H9 (cell line): ENCODE measurements around the gene MCRIP1. TPM values are rescaled to one million over a fixed set of nuclear protein-coding genes. Genes with fewer than 3 reads are reported as not detected.

Experiments
- DNase-seq: peaks from one replicate; pipeline ENCODE4 v3.0.0-alpha.2; 2017
- H2AFZ ChIP-seq: one replicate; pipeline ENCODE4 v1.6.1; 2013; ENCODE audit warnings: mild to moderate bottlenecking, low read length, control low read depth, moderate library complexity
- H2AK5ac ChIP-seq: 2 replicates; pipeline ENCODE4 v1.6.1; 2013; ENCODE audit warnings: low read length, control low read depth, mixed read lengths; ENCODE audit not compliant: insufficient read length
- H2BK120ac ChIP-seq: one replicate; pipeline ENCODE4 v1.6.1; 2013; ENCODE audit warnings: low read depth, mild to moderate bottlenecking, low read length, control low read depth, inconsistent platforms; ENCODE audit not compliant: poor library complexity, severe bottlenecking
- H2BK12ac ChIP-seq: 2 replicates; pipeline ENCODE4 v1.6.1; 2013; ENCODE audit warnings: low read length, control low read depth, mixed read lengths, low read depth; ENCODE audit not compliant: insufficient read length
- H2BK15ac ChIP-seq: 2 replicates; pipeline ENCODE4 v1.6.1; 2013; ENCODE audit warnings: low read depth, low read length, control low read depth
- H2BK20ac ChIP-seq: one replicate; pipeline ENCODE4 v1.6.1; 2013; ENCODE audit warnings: low read depth, mild to moderate bottlenecking, low read length, control low read depth, inconsistent platforms; ENCODE audit not compliant: poor library complexity, severe bottlenecking
- H2BK5ac ChIP-seq: 2 replicates; pipeline ENCODE4 v1.6.1; 2013; ENCODE audit warnings: low read length, control low read depth, mixed read lengths; ENCODE audit not compliant: insufficient read length
- H3K14ac ChIP-seq: 2 replicates; pipeline ENCODE4 v1.6.1; 2013; ENCODE audit warnings: low read length, control low read depth; ENCODE audit not compliant: insufficient read depth
- H3K18ac ChIP-seq: 2 replicates; pipeline ENCODE4 v1.6.1; 2013; ENCODE audit warnings: low read depth, mild to moderate bottlenecking, mixed read lengths, low read length, control low read depth; ENCODE audit not compliant: insufficient read length
- H3K23ac ChIP-seq: 2 replicates; pipeline ENCODE4 v1.6.1; 2013; ENCODE audit warnings: low read length, control low read depth, mixed read lengths, low read depth; ENCODE audit not compliant: insufficient read length
- H3K23me2 ChIP-seq: 2 replicates; pipeline ENCODE4 v1.6.1; 2013; ENCODE audit warnings: low read depth, mild to moderate bottlenecking, mixed read lengths, low read length, control low read depth; ENCODE audit not compliant: insufficient read length, poor library complexity, severe bottlenecking
- H3K27ac ChIP-seq: 2 replicates; pipeline ENCODE4 v1.5.1; 2013; ENCODE audit warnings: low read length, control low read depth, mixed read lengths, low read depth; ENCODE audit not compliant: insufficient read length
- H3K27me3 ChIP-seq: 2 replicates; pipeline ENCODE4 v1.6.1; 2013; ENCODE audit warnings: low read length, control low read depth, inconsistent platforms; ENCODE audit not compliant: insufficient read depth
- H3K4ac ChIP-seq: 2 replicates; pipeline ENCODE4 v1.6.1; 2013; ENCODE audit warnings: low read depth, mild to moderate bottlenecking, control low read depth, inconsistent platforms, low read length, moderate library complexity
- H3K4me1 ChIP-seq: 2 replicates; pipeline ENCODE4 v1.6.1; 2013; ENCODE audit warnings: low read length, control low read depth, inconsistent platforms; ENCODE audit not compliant: insufficient read depth
- H3K4me2 ChIP-seq: 2 replicates; pipeline ENCODE4 v1.6.1; 2013; ENCODE audit warnings: low read length, control low read depth, mixed read lengths; ENCODE audit not compliant: insufficient read length, insufficient read depth
- H3K56ac ChIP-seq: 2 replicates; pipeline ENCODE4 v1.6.1; 2013; ENCODE audit warnings: low read depth, mild to moderate bottlenecking, mixed read lengths, low read length, control low read depth; ENCODE audit not compliant: insufficient read length
- H3K79me1 ChIP-seq: 2 replicates; pipeline ENCODE4 v1.6.1; 2013; ENCODE audit warnings: low read depth, mild to moderate bottlenecking, moderate library complexity, low read length, control low read depth, inconsistent platforms; ENCODE audit not compliant: insufficient read depth, poor library complexity, severe bottlenecking
- H3K79me2 ChIP-seq: 2 replicates; pipeline ENCODE4 v1.6.1; 2013; ENCODE audit warnings: low read length, control low read depth, inconsistent platforms; ENCODE audit not compliant: insufficient read depth
- H3K9ac ChIP-seq: 2 replicates; pipeline ENCODE4 v1.6.1; 2013; ENCODE audit warnings: low read length, control low read depth, mixed read lengths; ENCODE audit not compliant: insufficient read length; ENCODE audit errors: extremely low read depth
- H3K9me3 ChIP-seq: one replicate; pipeline ENCODE4 v1.6.1; 2013; ENCODE audit warnings: low read depth, low read length, inconsistent platforms; ENCODE audit not compliant: control insufficient read depth
- H3T11ph ChIP-seq: one replicate; pipeline ENCODE4 v1.6.1; 2013; ENCODE audit warnings: mild to moderate bottlenecking, low read length, control low read depth, inconsistent platforms
- H4K20me1 ChIP-seq: one replicate; pipeline ENCODE4 v1.6.1; 2013; ENCODE audit not compliant: control insufficient read depth, insufficient read length, insufficient read depth
- H4K5ac ChIP-seq: 2 replicates; pipeline ENCODE4 v1.6.1; 2013; ENCODE audit warnings: low read depth, mild to moderate bottlenecking, mixed read lengths, low read length, control low read depth; ENCODE audit not compliant: insufficient read length
- H4K8ac ChIP-seq: replicated peaks from 2 replicates; pipeline ENCODE4 v1.6.1; 2013; ENCODE audit warnings: low read length, control low read depth, mixed read lengths, low read depth; ENCODE audit not compliant: insufficient read length
- H4K91ac ChIP-seq: 2 replicates; pipeline ENCODE4 v1.6.1; 2013; ENCODE audit warnings: low read depth, mild to moderate bottlenecking, moderate library complexity, mixed read lengths, low read length, control low read depth; ENCODE audit not compliant: insufficient read length
- H3K27ac Mint-ChIP-seq, 3 experiments: 2 replicates in 2 of 3; 3 replicates in 1 of 3; pipeline ENCODE4 v1.8.0; 2020 to 2021; ENCODE audit warnings: mixed read lengths in 3 of 3, mild to moderate bottlenecking in 1 of 3, moderate library complexity in 1 of 3
- H3K27me3 Mint-ChIP-seq: 2 replicates; pipeline ENCODE4 v1.8.0; 2021; ENCODE audit warnings: low read depth, mild to moderate bottlenecking, moderate library complexity, mixed read lengths
- H3K36me3 Mint-ChIP-seq, 3 experiments: 2 replicates in 2 of 3; 3 replicates in 1 of 3; pipeline ENCODE4 v1.8.0; 2020 to 2021; ENCODE audit warnings: low read depth in 3 of 3, mixed read lengths in 3 of 3; ENCODE audit not compliant: insufficient read depth in 1 of 3
- H3K4me1 Mint-ChIP-seq, 2 experiments: 2 replicates each; pipeline ENCODE4 v1.8.0; 2020; ENCODE audit warnings: mixed read lengths in 2 of 2
- H3K4me3 Mint-ChIP-seq, 2 experiments: 2 replicates in 1 of 2; 3 replicates in 1 of 2; pipeline ENCODE4 v1.8.0; 2020 to 2021; ENCODE audit warnings: mild to moderate bottlenecking in 2 of 2, mixed read lengths in 2 of 2, moderate library complexity in 1 of 2
- H3K9me3 Mint-ChIP-seq, 2 experiments: 2 replicates in 1 of 2; 3 replicates in 1 of 2; pipeline ENCODE4 v1.8.0; 2020; ENCODE audit warnings: mild to moderate bottlenecking in 2 of 2, mixed read lengths in 2 of 2, moderate library complexity in 1 of 2
- WGBS: extraction: QIAGEN DNeasy Blood & Tissue Kit; methylation state at CpG from one replicate; pipeline ENCODE4 v1.1.7; 2013; ENCODE audit warnings: missing lambda C conversion rate, low lambda C conversion rate, mixed read lengths; ENCODE audit not compliant: insufficient read length; ENCODE audit errors: extremely low coverage; 5-methylcytosine and 5-hydroxymethylcytosine counted together
- total RNA-seq: library from RNA; stranded (reverse); gene quantifications from 2 replicates; pipeline ENCODE4 v1.2.1, GENCODE V29; 2021
- TF ChIP-seq, protein P1 (sequence below): fragments of 200-600 bp; sonication (generic); conservative IDR thresholded peaks from 3 replicates; pipeline ENCODE4 v1.8.0; 2021; ENCODE audit warnings: antibody characterized with exemption, mild to moderate bottlenecking

Gene MCRIP1
- total RNA-seq, 1 experiment from 2014 or later = 118 TPM

GRCh38 chr17:81807839-81808238 lies 25.3 kb downstream of the MCRIP1 start:
- H2BK15ac ChIP-seq = no peak overlapping the region
- TF ChIP-seq, protein P1, sequence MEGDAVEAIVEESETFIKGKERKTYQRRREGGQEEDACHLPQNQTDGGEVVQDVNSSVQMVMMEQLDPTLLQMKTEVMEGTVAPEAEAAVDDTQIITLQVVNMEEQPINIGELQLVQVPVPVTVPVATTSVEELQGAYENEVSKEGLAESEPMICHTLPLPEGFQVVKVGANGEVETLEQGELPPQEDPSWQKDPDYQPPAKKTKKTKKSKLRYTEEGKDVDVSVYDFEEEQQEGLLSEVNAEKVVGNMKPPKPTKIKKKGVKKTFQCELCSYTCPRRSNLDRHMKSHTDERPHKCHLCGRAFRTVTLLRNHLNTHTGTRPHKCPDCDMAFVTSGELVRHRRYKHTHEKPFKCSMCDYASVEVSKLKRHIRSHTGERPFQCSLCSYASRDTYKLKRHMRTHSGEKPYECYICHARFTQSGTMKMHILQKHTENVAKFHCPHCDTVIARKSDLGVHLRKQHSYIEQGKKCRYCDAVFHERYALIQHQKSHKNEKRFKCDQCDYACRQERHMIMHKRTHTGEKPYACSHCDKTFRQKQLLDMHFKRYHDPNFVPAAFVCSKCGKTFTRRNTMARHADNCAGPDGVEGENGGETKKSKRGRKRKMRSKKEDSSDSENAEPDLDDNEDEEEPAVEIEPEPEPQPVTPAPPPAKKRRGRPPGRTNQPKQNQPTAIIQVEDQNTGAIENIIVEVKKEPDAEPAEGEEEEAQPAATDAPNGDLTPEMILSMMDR = no peak
- H3K9me3 Mint-ChIP-seq = no peaks in the 10 kb centered on the region; a peak in 3 of 5 replicates
- no peak overlapping the region for H3K4ac ChIP-seq
- no peak overlapping the region for H2BK120ac ChIP-seq
- H3K79me2 ChIP-seq = no peaks in the 10 kb centered on the region
- H3K27me3 ChIP-seq = peaks cover 23% of the 10 kb centered on the region; the same call in 1 of the 2 replicates
- H2BK5ac ChIP-seq = no peak overlapping the region
- no peak for DNase-seq
- H4K91ac ChIP-seq = no peak overlapping the region
- H3K27ac ChIP-seq = no peak overlapping the region
- no peak overlapping the region for H3K27ac Mint-ChIP-seq
- H2BK20ac ChIP-seq = no peak overlapping the region
- H3K18ac ChIP-seq = no peak overlapping the region
- no peak overlapping the region for H4K5ac ChIP-seq
- H3K27me3 Mint-ChIP-seq = peaks cover 61% of the 10 kb centered on the region
- H3K14ac ChIP-seq = no peak overlapping the region
- no peaks in the 10 kb centered on the region for H4K20me1 ChIP-seq
- H3K9me3 ChIP-seq = no peaks in the 10 kb centered on the region
- H3K4me2 ChIP-seq = no peak overlapping the region
- no peak overlapping the region for H3K4me3 Mint-ChIP-seq
- H3K56ac ChIP-seq = no peak overlapping the region
- H3T11ph ChIP-seq = no peak overlapping the region
- H3K9ac ChIP-seq = no peak overlapping the region
- peaks cover 6% of the 10 kb centered on the region for H3K23me2 ChIP-seq
- no peak overlapping the region for H3K23ac ChIP-seq
- H4K8ac ChIP-seq = no peak overlapping the region
- peaks cover 0 to 3% of the 10 kb centered on the region in 2 experiments; a peak in 1 of 4 replicates for H3K4me1 Mint-ChIP-seq
- no peaks in the 10 kb centered on the region for H3K79me1 ChIP-seq
- no CpG with 5 or more reads among the region's 13 CpGs for whole genome bisulfite sequencing
- no peak overlapping the region for H2AK5ac ChIP-seq
- H3K4me1 ChIP-seq = no peaks in the 10 kb centered on the region
- H2BK12ac ChIP-seq = no peak overlapping the region
- H2AFZ ChIP-seq = no peak overlapping the region
- H3K36me3 Mint-ChIP-seq = no peaks in the 10 kb centered on the region
